ENCODE measurements around the gene SHBG.

DNA sequence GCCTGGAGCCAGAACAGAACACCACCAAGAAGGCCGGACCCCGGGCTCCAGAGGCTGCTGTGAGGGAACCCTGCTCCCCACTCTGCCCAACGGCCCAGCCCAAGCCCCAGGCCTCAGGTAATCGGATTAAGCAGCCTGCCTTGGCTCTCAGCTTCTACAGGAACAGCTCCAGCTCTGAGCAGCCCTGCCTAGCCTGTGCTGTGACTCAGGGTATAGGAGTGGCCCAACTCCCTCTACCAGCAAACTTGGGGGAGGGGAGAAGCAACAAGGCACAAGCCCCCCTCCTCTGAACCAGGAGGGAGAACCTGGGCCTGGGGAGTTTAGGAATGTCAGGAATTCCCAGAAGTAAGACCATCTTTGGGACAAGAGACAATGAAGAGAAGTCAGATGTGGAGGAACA is 39.2 kb upstream of the SHBG start:
- TF ChIP-seq EZH2phosphoT487 (IDR thresholded peaks at IDR 0.05; ENCODE audit: insufficient read depth, low read depth) (no peak), EZH2 (IDR thresholded peaks at IDR 0.05; ENCODE audit: insufficient read depth, poor library complexity, severe bottlenecking) (no peak)
